T-helper 17 cell (primary cell): ENCODE measurements around the gene HSD11B1L. TPM values are rescaled to one million over a fixed set of nuclear protein-coding genes. Genes with fewer than 3 reads are reported as not detected.
A peak's percentile ranks its signal among the peaks of the same experiment; 100 is the strongest.
"Not testable (repeated sequence)": the region's sequence is repeated elsewhere in the genome, so short reads cannot be mapped to it uniquely, and the experiment has no call there.

Experiments
- ATAC-seq: fragments of 150-1000 bp; cut with Tn5 transposase; 2 replicates; pipeline ENCODE4 v1.10.0; 2021; ENCODE audit warnings: mild to moderate bottlenecking, moderate library complexity
- DNase-seq, 3 donors: peaks; one replicate each; pipeline versions ENCODE4 v3.0.0 to v3.0.0-alpha.2; 2020 to 2021
- H3K9me3 ChIP-seq: one replicate; pipeline ENCODE4 v1.7.0; 2013; ENCODE audit warnings: low read length, mild to moderate bottlenecking; ENCODE audit not compliant: control insufficient read depth, poor library complexity, severe bottlenecking
- H3K27ac Mint-ChIP-seq: one replicate; pipeline ENCODE4 v1.8.0; 2022; ENCODE audit warnings: mild to moderate bottlenecking, moderate library complexity, mixed read lengths
- H3K27me3 Mint-ChIP-seq: one replicate; pipeline ENCODE4 v1.8.0; 2022; ENCODE audit warnings: mixed read lengths
- H3K36me3 Mint-ChIP-seq: one replicate; pipeline ENCODE4 v1.8.0; 2022; ENCODE audit warnings: low read depth, mixed read lengths
- H3K4me1 Mint-ChIP-seq: one replicate; pipeline ENCODE4 v1.8.0; 2022; ENCODE audit warnings: mild to moderate bottlenecking, mixed read lengths
- H3K4me3 Mint-ChIP-seq: one replicate; pipeline ENCODE4 v1.8.0; 2022; ENCODE audit warnings: mild to moderate bottlenecking, moderate library complexity, mixed read lengths
- total RNA-seq, 4 donors: library from RNA in 2 of 4; stranded (reverse) in 2 of 4; gene quantifications; one replicate each; pipeline ENCODE4 v1.2.3 and lab custom pipeline; 2022 to 2026

The HSD11B1L gene
- total RNA-seq, 2 donors from 2014 or later, result 1.4 to 3.1 TPM

DNA sequence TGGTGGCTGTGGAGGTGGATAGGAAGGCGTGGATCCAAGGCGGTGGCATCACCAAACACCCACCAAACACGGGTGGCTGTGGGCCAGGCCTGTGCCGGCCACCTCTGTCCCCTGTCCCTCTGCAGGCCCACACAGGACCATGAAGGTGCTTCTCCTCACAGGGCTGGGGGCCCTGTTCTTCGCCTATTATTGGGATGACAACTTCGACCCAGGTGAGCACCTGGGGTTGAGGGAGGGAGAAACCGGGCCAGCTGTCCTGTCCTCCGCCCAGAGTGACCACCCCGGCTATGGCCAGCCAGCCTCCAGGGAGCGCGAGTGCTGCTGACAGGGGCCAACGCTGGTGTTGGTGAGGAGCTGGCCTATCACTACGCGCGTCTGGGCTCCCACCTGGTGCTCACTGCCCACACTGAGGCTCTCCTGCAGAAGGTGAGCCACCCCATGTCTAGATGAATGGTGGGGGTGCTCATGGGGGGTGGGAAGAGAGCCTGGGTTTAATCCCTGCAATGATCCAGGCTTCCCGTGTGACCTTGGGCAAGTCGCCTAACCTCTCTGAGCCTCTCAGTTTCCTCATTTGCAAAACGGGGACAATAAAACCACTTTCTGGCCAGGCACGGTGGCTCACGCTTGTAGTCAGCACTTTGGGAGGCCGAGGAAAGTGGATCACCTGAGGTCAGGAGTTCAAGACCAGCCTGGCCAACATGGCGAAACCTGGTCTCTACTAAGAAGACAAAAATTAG is 4.0 kb downstream of the HSD11B1L start:
- no peaks in the 10 kb centered on the region for H3K36me3 Mint-ChIP-seq
- DNase-seq (no peak), ATAC-seq (no peak)
- H3K4me3 Mint-ChIP-seq, result no peak overlapping the region
- H3K27me3 Mint-ChIP-seq, result no peaks in the 10 kb centered on the region
- H3K4me1 Mint-ChIP-seq, result peaks cover 25% of the 10 kb centered on the region
- H3K9me3 ChIP-seq, result no peaks in the 10 kb centered on the region
- H3K27ac Mint-ChIP-seq, result peak overlapping the region; percentile 10

DNA sequence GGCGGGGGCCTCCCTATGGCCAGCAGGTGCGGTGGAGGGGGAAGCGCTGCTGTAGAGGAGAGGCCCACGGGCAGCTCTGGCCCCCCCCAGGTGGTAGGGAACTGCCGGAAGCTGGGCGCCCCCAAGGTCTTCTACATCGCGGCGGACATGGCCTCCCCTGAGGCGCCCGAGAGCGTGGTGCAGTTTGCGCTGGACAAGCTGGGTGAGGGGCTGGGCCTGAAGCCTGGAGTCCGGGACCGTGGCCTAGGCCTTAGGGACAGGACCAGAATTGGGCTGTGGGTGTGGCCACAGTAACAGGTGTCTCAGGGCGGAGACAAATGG is 5.5 kb downstream of the HSD11B1L start:
- ATAC-seq, result no peak
- no peak for DNase-seq
- Mint-ChIP-seq H3K4me3 (peak overlapping the region; percentile 84), H3K27me3 (no peaks in the 10 kb centered on the region), H3K27ac (peak overlapping the region; percentile 11), H3K36me3 (no peaks in the 10 kb centered on the region), H3K4me1 (peaks cover 30% of the 10 kb centered on the region)
- no peaks in the 10 kb centered on the region for H3K9me3 ChIP-seq

DNA sequence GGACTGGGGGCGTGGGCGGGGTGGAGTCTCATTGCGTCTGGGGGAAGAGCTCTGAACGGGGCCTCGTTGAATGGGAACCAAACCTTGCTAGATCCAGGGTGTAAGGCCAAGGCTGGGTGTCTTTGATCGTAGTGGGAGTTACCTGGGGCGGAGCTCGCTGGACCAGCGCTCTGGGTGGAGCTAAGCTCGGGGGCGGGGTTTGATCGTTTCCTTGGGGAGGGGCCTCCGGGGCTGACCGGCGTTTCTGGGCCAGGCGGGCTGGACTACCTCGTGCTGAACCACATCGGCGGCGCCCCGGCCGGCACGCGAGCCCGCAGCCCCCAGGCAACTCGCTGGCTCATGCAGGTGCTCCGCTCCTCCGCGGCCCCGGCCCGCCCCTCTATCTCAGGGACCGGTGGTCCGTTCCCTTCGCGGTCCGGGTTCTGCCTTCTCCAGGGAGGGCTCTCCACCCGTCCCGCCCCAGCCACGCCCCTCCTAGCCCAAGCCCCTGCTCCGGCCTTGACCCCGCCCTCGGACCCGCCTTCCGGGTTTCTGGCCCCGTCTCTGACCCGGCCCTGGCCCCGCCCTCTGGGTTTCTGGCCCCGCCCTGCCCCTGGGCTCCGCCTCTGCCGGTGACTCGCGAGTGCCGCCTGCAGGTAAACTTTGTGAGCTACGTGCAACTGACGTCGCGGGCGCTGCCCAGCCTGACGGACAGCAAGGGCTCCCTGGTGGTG is 6.0 kb downstream of the HSD11B1L start:
- peak; percentile 59 for ATAC-seq

DNA sequence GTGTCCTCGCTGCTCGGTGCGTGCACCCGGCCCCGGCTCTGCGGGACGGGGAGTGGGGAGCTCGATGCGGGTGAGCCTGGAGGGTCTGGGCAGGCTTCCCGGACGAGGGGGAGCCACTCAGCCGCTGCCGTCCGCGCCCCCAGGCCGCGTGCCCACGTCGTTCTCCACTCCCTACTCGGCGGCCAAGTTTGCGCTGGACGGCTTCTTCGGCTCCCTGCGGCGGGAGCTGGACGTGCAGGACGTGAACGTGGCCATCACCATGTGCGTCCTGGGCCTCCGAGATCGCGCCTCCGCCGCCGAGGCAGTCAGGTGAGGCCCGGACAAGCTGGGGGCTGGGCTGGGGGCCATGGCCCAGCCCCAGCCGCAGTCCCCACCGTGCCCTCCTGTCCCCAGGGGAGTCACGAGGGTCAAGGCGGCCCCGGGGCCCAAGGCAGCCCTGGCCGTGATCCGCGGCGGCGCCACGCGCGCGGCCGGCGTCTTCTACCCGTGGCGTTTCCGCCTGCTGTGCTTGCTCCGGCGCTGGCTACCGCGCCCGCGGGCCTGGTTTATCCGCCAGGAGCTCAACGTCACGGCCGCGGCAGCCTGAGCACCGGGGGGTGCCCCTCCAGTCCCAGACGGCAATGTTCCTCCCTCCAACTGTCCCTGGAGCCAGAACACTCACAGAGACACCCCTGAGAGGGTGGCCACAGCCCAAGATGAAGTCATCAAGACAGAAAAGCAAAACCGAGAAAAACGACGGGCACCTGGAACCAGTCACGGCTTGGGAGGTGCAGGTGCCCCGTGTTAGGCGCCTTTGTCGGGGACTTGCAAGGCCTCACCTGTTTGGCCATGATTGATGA is 6.8 kb downstream of the HSD11B1L start:
- H3K4me1 Mint-ChIP-seq, result peaks cover 24% of the 10 kb centered on the region
- ATAC-seq (no peak), DNase-seq (no peak)
- H3K27ac Mint-ChIP-seq, result peak overlapping the region; percentile 11
- H3K27me3 Mint-ChIP-seq, result no peaks in the 10 kb centered on the region
- H3K36me3 Mint-ChIP-seq, result no peaks in the 10 kb centered on the region
- peak overlapping the region; percentile 84 for H3K4me3 Mint-ChIP-seq
- H3K9me3 ChIP-seq, result no peaks in the 10 kb centered on the region

More for the DNA sequence above, 6.0 kb downstream of the HSD11B1L start:
- H3K9me3 ChIP-seq, result no peaks in the 10 kb centered on the region
- DNase-seq, result peak; percentile 87 to 94 (median 92)
- no peaks in the 10 kb centered on the region for H3K36me3 Mint-ChIP-seq
- peaks cover 25% of the 10 kb centered on the region for H3K4me1 Mint-ChIP-seq
- H3K4me3 Mint-ChIP-seq, result peak overlapping the region; percentile 84
- H3K27me3 Mint-ChIP-seq, result no peaks in the 10 kb centered on the region
- H3K27ac Mint-ChIP-seq, result peak overlapping the region; percentile 11

DNA sequence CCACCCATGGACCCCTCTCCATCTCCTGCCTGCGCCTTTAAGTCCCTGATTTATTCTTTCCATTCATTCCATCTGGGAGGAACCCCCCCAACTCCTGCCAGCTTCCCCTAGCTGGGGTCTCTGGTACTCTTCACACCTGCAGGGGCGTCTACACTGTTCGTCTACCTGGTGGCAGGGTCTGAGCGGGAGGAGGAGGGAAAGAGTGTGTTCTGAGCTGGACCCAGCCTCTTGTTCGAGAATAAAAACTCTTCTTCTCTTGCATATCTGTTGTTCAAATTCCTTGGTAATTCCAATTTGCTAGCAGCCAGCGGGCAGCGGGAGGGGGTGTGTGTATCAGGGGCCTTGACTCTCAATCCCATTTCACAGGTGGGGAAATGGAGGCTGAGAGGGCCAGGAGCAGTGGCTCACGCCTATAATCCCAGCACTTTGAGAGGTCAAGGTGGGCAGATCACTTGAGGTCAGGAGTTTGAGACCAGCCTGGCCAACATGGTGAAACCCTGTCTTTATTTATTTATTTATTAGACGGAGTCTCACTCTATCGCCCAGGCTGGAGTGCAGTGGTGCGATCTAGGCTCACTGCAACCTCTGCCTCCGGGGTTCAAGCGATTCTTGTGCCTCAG is 7.5 kb downstream of the HSD11B1L start:
- DNase-seq, H3K27me3 Mint-ChIP-seq, H3K36me3 Mint-ChIP-seq, ATAC-seq, H3K9me3 ChIP-seq: not testable (repeated sequence)
- peak overlapping the region; percentile 47 for H3K27ac Mint-ChIP-seq
- peak overlapping the region; percentile 81 for H3K4me3 Mint-ChIP-seq
- peaks cover 30% of the 10 kb centered on the region for H3K4me1 Mint-ChIP-seq

DNA sequence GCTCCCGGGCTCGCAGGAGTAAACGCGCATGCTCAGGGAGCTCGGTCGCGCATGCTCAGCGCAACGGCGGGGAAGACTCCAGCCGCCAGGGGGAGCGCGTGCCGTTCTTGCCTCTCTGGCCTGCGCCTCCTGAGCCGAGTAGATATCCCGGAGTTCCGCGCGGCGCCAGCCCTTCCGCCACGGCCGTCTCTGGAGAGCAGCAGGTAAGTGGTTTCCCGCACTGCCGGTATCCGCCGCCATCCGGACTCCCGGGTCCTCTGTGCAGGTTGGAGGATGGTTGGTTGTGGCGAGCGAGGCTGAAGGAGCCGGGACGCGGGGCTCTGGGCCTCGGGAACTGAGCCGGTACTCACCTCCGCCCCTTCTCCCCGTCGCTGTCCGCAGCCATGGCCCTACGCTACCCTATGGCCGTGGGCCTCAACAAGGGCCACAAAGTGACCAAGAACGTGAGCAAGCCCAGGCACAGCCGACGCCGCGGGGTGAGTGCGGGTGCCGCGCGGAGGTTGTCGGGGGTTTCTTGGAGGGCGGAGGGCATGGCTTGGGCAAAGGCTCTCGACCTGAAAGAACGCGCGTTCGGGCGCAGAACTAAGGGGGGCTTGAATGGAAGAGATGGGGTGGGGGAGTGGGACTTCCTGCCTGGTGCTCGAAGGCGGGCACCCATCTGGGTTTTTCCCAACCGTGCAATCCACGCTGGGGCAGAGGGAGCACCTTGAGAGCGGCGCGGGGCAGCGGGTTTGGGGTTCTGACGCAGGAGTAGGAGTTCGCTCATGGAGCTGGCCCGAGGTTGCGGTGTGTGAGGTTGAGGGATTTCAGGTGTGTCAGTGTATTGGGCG is 9.5 kb downstream of the HSD11B1L start, which contains the start of gene RPL36:
Gene RPL36, plus strand, starts transcription at position 171 of the 830 bp plus-strand sequence. Its CDS starts 213 bp downstream, at position 384.
- no peaks in the 10 kb centered on the region for H3K27me3 Mint-ChIP-seq
- DNase-seq (peak; percentile 96 to 100 (median 98)), ATAC-seq (peak; percentile 71)
- peak within 1 kb of the TSS; percentile 97 for H3K27ac Mint-ChIP-seq
- peaks cover 33% of the 10 kb centered on the region for H3K4me1 Mint-ChIP-seq
- no peaks in the 10 kb centered on the region for H3K36me3 Mint-ChIP-seq
- peak within 1 kb of the TSS; percentile 96 for H3K4me3 Mint-ChIP-seq
- no peaks in the 10 kb centered on the region for H3K9me3 ChIP-seq

DNA sequence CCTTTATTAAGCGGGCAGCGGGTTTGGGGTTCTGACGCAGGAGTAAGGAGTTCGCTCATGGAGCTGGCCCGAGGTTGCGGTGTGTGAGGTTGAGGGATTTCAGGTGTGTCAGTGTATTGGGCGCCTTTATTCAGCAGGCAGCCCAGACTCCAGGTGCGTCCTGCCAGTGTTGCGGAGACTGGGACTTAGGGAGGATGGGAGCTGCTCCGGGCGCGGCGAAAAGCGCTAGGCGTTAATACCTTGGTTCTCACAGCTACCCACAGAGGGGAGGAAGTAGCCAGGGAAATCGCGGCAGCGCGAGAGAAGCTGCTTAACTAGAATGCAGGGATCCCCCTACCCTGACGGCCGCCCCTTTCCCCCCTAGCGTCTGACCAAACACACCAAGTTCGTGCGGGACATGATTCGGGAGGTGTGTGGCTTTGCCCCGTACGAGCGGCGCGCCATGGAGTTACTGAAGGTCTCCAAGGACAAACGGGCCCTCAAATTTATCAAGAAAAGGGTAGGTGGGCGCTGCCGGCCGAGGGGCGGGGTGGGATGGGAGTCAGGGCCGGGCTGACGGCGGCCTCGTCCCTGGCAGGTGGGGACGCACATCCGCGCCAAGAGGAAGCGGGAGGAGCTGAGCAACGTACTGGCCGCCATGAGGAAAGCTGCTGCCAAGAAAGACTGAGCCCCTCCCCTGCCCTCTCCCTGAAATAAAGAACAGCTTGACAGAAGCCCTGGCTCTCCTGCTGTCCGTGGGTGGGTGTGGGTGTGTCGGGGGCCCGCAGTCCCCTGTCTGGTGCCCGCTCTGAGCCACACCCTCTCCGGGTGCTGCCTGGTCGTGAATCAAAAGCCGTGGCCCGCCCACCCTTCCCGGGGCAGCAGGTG is 10.4 kb downstream of the HSD11B1L start:
- H3K27me3 Mint-ChIP-seq, result no peaks in the 10 kb centered on the region
- peak overlapping the region; percentile 96 for H3K4me3 Mint-ChIP-seq
- ATAC-seq, result peak; percentile 24

DNA sequence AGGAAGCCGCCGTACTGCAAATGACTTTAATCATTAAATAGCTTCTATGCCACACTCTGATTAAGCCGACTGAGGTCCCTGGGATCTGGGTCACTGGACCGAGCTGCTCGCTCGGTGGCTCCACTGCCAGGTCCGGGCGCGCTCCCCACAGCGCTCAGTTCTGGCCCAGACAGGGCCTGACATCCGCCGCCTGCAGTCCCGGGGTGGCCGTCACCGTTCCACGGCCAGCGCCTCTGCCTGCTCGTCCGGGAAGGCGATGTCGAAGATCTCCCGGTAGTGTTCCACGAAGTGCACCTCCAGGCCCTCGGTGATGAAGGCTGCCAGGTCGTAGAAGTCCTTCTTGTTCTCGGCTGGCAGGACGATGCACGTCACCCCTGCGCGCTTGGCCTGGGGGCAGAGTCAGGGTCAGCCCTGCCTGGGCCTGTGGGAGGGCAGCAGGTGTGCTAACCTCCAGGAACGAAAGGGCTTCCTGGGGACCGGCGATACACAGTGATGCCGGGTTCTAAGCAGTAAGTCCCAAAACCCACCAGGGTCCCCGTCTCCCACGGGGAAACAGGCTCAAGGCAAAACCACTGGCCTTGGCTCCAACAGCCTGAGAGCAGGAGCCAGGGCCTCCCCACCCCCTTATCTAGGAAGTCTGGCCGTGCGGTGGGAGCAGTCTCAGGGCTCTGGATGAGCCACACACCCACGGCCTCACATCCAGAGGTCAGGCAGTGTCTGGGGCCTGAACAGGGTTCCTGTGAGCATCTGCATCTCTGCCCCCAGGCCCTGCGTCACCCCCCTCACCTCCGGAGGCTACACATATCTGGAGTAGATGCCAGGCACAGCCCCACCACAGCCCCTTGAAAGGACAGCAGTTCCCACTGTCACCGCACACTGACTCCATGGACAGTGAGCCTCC is 11.2 kb downstream of the HSD11B1L start:
- Mint-ChIP-seq H3K4me1 (peaks cover 33% of the 10 kb centered on the region), H3K27me3 (no peaks in the 10 kb centered on the region), H3K27ac (peak overlapping the region; percentile 97), H3K4me3 (peak overlapping the region; percentile 96), H3K36me3 (no peaks in the 10 kb centered on the region)
- DNase-seq (no peak), ATAC-seq (no peak)
- H3K9me3 ChIP-seq, result no peaks in the 10 kb centered on the region

More for the DNA sequence above, 10.4 kb downstream of the HSD11B1L start:
- H3K9me3 ChIP-seq, result no peaks in the 10 kb centered on the region
- peak in 1 of 3 donors; percentile 30 for DNase-seq
- H3K36me3 Mint-ChIP-seq, result no peaks in the 10 kb centered on the region
- peaks cover 33% of the 10 kb centered on the region for H3K4me1 Mint-ChIP-seq
- H3K27ac Mint-ChIP-seq, result peak overlapping the region; percentile 97

DNA sequence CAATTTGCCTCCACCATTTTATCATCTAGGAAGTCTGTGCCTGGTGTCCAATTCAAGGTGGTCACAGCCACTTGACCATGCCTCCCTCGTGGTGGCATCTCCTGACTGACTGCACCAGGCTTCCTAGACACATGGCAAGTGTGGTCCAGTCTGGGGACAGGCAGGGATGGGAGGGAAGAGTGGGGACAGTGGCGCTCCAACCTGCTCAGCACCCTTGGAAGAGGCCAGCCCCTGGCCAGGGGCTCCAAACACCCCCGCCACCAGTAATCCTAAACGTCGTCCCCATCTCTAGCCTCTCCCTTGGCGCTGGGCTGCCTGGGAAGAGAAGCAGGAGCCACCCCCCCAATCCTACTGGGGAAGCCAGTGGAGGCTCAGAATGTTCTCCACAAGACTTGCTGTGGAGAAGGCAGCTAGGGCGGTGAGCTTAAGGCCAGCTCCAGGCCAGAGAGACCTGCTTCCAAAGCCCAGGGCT is 11.9 kb downstream of the HSD11B1L start:
- H3K4me1 Mint-ChIP-seq, result peaks cover 33% of the 10 kb centered on the region
- no peaks in the 10 kb centered on the region for H3K36me3 Mint-ChIP-seq
- DNase-seq (no peak), ATAC-seq (no peak)
- no peaks in the 10 kb centered on the region for H3K27me3 Mint-ChIP-seq
- H3K27ac Mint-ChIP-seq, result peak overlapping the region; percentile 97
- H3K9me3 ChIP-seq, result no peaks in the 10 kb centered on the region
- peak overlapping the region; percentile 52 for H3K4me3 Mint-ChIP-seq

DNA sequence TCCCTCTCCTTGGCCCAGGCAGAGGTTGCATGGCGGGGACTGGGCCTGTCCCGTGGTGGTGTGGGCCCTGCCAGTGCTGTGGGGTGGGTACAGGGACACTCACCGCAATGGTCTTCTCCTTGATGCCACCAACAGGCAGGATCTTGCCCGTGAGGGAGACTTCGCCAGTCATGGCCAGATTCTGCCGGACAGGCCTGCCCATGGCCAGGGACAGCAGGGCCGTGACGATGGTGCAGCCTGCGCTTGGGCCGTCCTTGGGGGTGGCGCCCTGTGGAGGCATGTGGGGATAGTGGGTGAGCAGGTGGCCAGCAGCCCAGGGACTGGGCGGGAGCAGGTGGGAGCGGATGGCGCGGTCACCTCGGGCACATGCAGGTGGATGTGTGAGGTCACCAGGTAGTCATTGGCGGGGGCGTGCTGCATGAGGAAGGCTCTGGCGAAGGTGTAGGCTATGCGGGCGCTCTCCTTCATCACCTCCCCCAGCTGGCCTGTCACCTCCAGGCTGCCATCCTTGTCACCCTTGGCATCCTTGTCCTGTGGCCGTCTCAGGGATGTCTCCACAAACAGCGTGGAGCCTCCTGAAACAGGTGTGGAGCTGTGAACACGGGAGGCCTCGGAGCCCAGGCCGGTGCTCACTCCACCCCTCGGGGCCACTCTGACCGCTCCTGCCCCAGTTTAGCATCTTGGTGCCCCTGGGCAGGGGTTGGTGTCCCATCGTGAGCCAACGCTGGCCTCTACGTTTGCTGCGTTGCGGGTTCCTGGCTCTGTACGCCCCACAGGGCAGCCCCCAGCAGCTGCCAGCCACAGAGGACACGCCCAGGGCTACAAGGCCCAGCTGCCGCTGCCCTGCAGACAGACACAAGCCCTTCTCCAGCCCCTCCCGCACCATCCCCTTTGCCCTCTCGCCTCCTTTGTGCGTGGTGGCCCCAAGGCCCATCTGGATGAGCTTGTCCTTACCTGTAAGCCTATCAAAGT is 12.7 kb downstream of the HSD11B1L start:
- Mint-ChIP-seq H3K4me3 (peak overlapping the region; percentile 52), H3K27me3 (no peaks in the 10 kb centered on the region), H3K36me3 (no peaks in the 10 kb centered on the region), H3K27ac (peak overlapping the region; percentile 97), H3K4me1 (peaks cover 29% of the 10 kb centered on the region)
- ATAC-seq (no peak), DNase-seq (no peak)
- no peaks in the 10 kb centered on the region for H3K9me3 ChIP-seq
